GM06990 (cell line): Measurements from ENCODE around the gene ADSS2.

Experiments
- DNase-seq: peaks from one replicate; pipeline ENCODE4 v3.0.0-alpha.2; 2011; ENCODE audit not compliant: insufficient read length; ENCODE audit errors: extremely low read depth
- H3K27me3 ChIP-seq: replicated peaks from 2 replicates; pipeline ENCODE4 v1.6.0; 2011; ENCODE audit warnings: low read length; ENCODE audit not compliant: control insufficient read depth, insufficient read depth
- H3K36me3 ChIP-seq: 2 replicates; pipeline ENCODE4 v1.5.1; 2011; ENCODE audit warnings: low read length; ENCODE audit not compliant: control insufficient read depth, insufficient read depth
- H3K4me3 ChIP-seq: replicated peaks from 2 replicates; pipeline ENCODE4 v1.5.1; 2011; ENCODE audit warnings: low read depth, mild to moderate bottlenecking, control low read depth, low read length
- TF ChIP-seq, protein P1 (sequence below): IDR thresholded peaks from 2 replicates; pipeline ENCODE4 v1.5.1; 2011; ENCODE audit warnings: low read length, control low read depth, mild to moderate bottlenecking, inconsistent platforms; ENCODE audit not compliant: insufficient read depth, poor library complexity, severe bottlenecking

The ADSS2 gene

DNA sequence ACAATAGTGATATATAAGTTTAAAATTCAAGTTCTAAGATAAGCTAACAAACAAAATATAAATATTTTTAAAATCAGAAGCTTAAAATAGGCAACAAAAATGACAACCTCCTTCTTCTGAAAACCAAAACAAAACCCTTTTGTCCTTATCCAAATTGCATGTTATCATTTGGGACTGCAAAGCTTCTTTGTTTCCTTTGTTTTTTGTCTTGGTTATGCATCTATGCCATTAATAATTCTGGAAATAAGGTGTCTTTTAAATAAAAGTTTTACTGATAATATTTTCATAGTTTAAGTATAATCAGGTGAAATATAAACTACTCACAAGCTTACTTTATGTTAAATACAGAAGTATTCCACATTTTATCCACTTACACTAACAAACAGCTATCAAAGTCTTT, 20.5 kb downstream of the ADSS2 start:
- Histone ChIP-seq H3K4me3 (no peak overlapping the region), H3K27me3 (no peaks in the 10 kb centered on the region), H3K36me3 (peaks cover 3% of the 10 kb centered on the region; the same call in 1 of the 2 replicates)
- TF ChIP-seq, protein P1, sequence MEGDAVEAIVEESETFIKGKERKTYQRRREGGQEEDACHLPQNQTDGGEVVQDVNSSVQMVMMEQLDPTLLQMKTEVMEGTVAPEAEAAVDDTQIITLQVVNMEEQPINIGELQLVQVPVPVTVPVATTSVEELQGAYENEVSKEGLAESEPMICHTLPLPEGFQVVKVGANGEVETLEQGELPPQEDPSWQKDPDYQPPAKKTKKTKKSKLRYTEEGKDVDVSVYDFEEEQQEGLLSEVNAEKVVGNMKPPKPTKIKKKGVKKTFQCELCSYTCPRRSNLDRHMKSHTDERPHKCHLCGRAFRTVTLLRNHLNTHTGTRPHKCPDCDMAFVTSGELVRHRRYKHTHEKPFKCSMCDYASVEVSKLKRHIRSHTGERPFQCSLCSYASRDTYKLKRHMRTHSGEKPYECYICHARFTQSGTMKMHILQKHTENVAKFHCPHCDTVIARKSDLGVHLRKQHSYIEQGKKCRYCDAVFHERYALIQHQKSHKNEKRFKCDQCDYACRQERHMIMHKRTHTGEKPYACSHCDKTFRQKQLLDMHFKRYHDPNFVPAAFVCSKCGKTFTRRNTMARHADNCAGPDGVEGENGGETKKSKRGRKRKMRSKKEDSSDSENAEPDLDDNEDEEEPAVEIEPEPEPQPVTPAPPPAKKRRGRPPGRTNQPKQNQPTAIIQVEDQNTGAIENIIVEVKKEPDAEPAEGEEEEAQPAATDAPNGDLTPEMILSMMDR, result no peak
- DNase-seq, result no peak

DNA sequence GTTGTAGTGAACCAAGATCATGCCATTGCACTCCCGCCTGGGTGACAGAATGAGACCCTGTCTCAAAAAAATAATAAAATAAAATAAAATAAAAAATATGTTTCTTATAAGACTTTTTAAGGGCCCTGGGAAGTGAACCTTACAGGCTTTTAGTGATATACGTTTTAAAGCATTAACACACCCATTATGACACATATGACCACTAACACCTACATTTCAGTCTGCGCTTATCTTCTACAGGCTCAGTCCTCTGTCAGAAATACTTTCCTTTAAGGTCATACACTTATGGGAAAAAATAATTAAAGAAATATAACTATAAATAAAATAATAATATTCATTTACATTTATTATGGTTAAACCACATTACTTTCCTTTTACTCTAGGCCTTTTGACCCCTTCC, 21.9 kb downstream of the ADSS2 start:
- H3K27me3 ChIP-seq, result no peaks in the 10 kb centered on the region
- H3K4me3 ChIP-seq, result no peak overlapping the region
- no peaks in the 10 kb centered on the region for H3K36me3 ChIP-seq
- TF ChIP-seq, protein P1, result no peak
- no peak for DNase-seq

DNA sequence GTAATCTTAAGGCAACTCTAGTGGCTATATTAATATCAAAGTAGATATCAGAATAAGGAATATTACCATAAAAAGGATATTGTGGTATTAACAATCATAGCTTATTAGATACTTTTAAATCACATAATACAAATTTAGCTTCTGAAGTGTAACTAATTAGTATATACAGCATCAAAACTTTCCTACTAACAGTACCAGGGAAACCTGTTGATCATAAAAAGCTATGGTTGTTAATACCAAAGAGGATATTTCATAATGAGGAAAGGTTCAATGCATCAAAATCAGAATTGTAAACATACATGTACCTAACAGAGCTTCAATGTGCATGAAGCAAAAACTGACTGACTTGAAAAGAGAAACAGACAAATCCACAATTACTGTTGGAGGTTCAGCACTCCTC, 24.1 kb downstream of the ADSS2 start:
- Histone ChIP-seq H3K4me3 (no peak overlapping the region), H3K36me3 (no peaks in the 10 kb centered on the region), H3K27me3 (no peaks in the 10 kb centered on the region)
- TF ChIP-seq, protein P1, result no peak
- no peak for DNase-seq

DNA sequence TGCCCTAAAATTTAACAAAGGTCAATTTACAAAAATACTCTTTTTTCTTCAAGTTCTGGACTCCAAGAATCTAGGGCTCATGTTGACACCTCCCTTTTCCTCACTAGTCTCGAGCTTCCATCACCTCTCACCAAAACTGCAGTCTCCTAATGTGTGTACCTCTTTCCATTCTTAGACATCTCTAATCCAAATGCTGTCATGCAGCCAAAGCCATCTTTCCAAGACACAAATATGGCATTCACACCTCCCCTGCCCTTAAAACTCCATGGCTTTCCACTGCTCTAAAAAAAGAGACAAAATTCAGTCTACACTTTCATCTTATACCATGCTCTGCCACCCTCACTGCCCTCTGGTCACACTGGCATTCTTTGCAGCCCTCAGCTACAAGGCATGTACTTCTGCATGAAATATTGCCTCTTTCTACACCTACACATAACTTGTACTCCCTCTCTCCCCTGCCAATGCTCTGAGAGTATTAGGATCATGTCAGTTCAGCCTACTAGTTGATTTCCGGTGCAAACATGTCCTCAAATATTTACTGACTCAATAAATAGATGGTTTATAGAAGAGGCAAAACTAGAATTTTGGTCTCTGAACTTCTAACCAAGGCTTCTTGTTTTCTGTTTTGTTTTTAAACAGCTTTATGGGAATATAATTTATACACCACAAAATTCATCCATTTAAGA, 26.9 kb downstream of the ADSS2 start:
- TF ChIP-seq, protein P1, result no peak
- peaks cover 4% of the 10 kb centered on the region for H3K36me3 ChIP-seq

DNA sequence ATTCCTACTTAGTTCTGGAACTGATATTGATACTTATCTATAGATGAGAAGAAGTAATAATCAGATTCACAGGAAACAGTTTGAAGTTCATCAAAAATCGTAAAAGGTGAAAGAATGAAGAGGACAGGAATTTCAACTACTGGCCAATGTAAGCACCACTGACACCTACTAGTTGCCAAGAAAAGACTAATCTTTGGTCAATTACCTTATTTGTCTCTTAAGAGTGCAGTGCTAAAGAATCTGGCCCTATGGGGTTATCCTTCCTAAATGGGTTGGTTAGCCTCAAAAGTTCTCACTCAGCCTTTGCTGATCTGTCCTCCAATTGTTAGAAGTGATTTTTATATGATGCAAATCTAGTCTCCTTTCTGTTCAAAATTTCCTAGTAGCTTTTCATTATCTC, 29.5 kb downstream of the ADSS2 start:
- TF ChIP-seq, protein P1, result no peak
- DNase-seq, result no peak
- Histone ChIP-seq H3K27me3 (no peaks in the 10 kb centered on the region), H3K4me3 (no peak overlapping the region), H3K36me3 (peaks cover 5% of the 10 kb centered on the region)

More for the DNA sequence above, 26.9 kb downstream of the ADSS2 start:
- Histone ChIP-seq H3K4me3 (no peak overlapping the region), H3K27me3 (no peaks in the 10 kb centered on the region)
- DNase-seq, result no peak

DNA sequence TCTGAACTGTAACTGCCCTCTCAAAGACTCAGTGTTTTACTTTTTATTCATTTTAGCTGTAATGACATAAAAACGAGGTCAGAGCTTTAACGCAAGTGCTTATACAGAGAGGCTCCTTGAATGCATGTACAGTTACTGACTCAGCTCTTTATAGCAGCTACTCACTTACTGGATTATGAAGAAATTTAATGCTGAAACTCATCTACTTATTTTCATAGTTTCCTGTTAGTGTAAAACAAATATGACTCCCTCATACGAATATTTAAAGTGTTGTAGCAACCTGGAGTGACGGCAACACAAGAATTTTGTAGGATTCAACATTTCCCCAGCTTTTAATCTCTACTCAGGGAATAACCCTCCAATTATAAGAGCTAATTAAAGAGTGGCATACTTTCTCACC, 32.7 kb downstream of the ADSS2 start:
- peaks cover 17% of the 10 kb centered on the region for H3K36me3 ChIP-seq

More for the DNA sequence above, 32.7 kb downstream of the ADSS2 start:
- Histone ChIP-seq H3K4me3 (no peak overlapping the region), H3K27me3 (no peaks in the 10 kb centered on the region)
- TF ChIP-seq, protein P1, result no peak
- no peak for DNase-seq
